Right atrium auricular region (tissue), 2 donors: ENCODE data around the gene ZNF275. TPM values are rescaled to one million over a fixed set of nuclear protein-coding genes. Genes with fewer than 3 reads are reported as not detected.

Experiments
- DNase-seq: peaks from one replicate; pipeline ENCODE4 v3.0.0-alpha.2; 2019; ENCODE audit warnings: low spot score
- H3K27ac ChIP-seq, 2 donors: fragments of 200-600 bp; sonication (generic); 1 replicate in 1 of 2; 2 replicates in 1 of 2; pipeline ENCODE4 v1.5.1; 2016 to 2019
- H3K27me3 ChIP-seq, 2 donors: fragments of 200-600 bp; sonication (generic); one replicate each; pipeline versions ENCODE4 v1.5.1 to v1.6.0; 2017 to 2019
- H3K36me3 ChIP-seq: fragments of 200-600 bp; sonication (generic); one replicate; pipeline ENCODE4 v1.5.1; 2016
- H3K4me1 ChIP-seq, 2 donors: fragments of 200-600 bp; sonication (generic); one replicate each; pipeline versions ENCODE4 v1.5.1 to v1.6.0; 2017 to 2019
- H3K4me3 ChIP-seq, 2 donors: fragments of 200-600 bp; sonication (generic); 1 replicate in 1 of 2; 2 replicates in 1 of 2; pipeline ENCODE4 v1.5.1; 2017 to 2019; ENCODE audit warnings: mild to moderate bottlenecking in 1 of 2, moderate library complexity in 1 of 2
- H3K9me3 ChIP-seq, 2 donors: fragments of 200-600 bp; sonication (generic); one replicate each; pipeline ENCODE4 v1.5.1; 2019
- total RNA-seq, 2 donors: library from RNA; depleted of rRNA; stranded (reverse); fragments of >200 nt; gene quantifications; one replicate each; pipeline ENCODE4 v1.1.0, GENCODE V29; 2016
- TF ChIP-seq, protein P1 (sequence below), 2 donors: fragments of 200-600 bp; sonication (generic); IDR thresholded peaks; one replicate each; pipeline ENCODE4 v1.5.1; 2019; ENCODE audit warnings: antibody characterized with exemption in 2 of 2

The ZNF275 gene
- total RNA-seq, 2 donors from 2014 or later, result 5.9 to 7.2 TPM

DNA sequence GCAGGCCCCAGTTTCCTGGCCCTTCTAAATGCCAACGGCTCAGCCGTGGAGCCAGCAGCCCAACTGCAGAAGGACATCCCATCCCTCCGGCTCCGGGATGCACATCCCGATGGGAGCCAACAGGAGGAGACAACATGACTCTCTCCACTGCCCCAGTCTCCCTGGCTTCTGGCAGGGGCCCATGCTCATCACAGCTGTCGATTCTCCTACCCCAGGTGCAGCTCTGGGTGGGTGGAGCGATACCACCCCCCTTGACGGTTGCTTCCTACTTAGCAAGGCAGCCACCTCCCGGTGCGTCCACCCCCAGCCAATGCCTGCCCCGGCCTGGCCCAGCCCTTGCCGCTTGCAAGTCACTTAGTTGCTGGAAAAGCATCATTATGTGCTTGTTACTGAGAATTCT is 19.5 kb downstream of the ZNF275 start:
- Histone ChIP-seq H3K4me3 (no peak overlapping the region), H3K9me3 (peaks cover 0 to 5% of the 10 kb centered on the region in 2 donors), H3K27ac (no peak overlapping the region), H3K36me3 (no peaks in the 10 kb centered on the region), H3K4me1 (no peaks in the 10 kb centered on the region), H3K27me3 (no peaks in the 10 kb centered on the region)
- TF ChIP-seq, protein P1, sequence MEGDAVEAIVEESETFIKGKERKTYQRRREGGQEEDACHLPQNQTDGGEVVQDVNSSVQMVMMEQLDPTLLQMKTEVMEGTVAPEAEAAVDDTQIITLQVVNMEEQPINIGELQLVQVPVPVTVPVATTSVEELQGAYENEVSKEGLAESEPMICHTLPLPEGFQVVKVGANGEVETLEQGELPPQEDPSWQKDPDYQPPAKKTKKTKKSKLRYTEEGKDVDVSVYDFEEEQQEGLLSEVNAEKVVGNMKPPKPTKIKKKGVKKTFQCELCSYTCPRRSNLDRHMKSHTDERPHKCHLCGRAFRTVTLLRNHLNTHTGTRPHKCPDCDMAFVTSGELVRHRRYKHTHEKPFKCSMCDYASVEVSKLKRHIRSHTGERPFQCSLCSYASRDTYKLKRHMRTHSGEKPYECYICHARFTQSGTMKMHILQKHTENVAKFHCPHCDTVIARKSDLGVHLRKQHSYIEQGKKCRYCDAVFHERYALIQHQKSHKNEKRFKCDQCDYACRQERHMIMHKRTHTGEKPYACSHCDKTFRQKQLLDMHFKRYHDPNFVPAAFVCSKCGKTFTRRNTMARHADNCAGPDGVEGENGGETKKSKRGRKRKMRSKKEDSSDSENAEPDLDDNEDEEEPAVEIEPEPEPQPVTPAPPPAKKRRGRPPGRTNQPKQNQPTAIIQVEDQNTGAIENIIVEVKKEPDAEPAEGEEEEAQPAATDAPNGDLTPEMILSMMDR (IDR thresholded peaks at IDR 0.05), result no peak
- no peak for DNase-seq

DNA sequence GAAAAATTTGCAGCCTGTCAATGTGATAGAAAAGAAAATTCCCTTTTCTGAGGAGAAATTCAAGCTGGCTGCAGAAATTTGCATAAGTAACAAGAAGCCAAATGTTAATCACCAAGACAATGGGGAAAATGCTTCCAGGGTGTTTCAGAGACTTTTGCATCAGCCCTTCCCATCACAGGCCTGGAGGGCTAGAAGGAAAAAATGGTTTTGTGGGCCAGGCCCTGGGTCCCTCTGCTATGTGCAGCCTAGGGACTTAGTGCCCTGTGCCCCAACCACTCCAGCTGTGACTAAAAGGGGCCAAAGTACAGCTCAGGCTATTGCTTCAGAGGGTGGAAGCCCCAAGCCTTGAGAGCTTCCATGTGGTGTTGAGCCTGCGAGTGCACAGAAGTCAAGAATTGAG is 23.9 kb downstream of the ZNF275 start:
- Histone ChIP-seq H3K36me3 (no peaks in the 10 kb centered on the region), H3K9me3 (peaks cover 0 to 7% of the 10 kb centered on the region in 2 donors), H3K4me1 (no peaks in the 10 kb centered on the region), H3K27ac (no peak overlapping the region), H3K4me3 (no peak overlapping the region), H3K27me3 (no peaks in the 10 kb centered on the region)
- TF ChIP-seq, protein P1 (IDR thresholded peaks at IDR 0.05), result no peak
- peak; percentile 2 for DNase-seq

DNA sequence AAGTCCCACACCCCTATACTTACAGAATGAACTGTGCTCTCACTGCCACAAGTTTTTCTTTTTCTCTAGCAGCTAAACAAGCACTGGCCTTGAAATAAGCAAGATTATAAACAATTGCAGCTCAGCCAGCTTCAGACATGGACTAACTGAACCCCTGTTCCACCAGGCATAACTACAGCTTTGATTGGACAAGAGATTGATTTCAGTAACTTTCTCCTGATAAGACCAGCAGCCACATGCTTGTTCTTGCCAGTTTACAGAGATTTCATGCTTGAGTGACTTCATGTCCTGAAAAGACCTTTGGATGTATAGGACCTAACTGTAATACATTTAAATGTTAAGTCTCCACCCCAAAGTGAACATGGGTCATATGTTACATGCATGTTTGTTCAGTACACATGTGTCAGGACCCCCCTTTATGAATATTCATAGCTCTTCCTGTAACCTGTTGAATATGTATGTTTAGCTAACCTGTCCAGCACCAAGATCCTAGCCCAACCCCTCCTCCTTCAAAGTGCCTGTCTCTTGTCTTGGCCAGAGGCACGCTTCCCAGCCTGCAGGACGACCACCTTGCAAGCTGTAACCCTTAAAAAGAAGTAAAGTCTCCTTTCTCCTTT is 27.9 kb downstream of the ZNF275 start:
- no peaks in the 10 kb centered on the region for H3K36me3 ChIP-seq
- H3K27me3 ChIP-seq, result no peaks in the 10 kb centered on the region
- no peak for DNase-seq
- no peaks in the 10 kb centered on the region for H3K4me1 ChIP-seq
- H3K4me3 ChIP-seq, result no peak overlapping the region
- no peak overlapping the region for H3K27ac ChIP-seq
- TF ChIP-seq, protein P1 (IDR thresholded peaks at IDR 0.05), result no peak
- H3K9me3 ChIP-seq, result peaks cover 0 to 7% of the 10 kb centered on the region in 2 donors

DNA sequence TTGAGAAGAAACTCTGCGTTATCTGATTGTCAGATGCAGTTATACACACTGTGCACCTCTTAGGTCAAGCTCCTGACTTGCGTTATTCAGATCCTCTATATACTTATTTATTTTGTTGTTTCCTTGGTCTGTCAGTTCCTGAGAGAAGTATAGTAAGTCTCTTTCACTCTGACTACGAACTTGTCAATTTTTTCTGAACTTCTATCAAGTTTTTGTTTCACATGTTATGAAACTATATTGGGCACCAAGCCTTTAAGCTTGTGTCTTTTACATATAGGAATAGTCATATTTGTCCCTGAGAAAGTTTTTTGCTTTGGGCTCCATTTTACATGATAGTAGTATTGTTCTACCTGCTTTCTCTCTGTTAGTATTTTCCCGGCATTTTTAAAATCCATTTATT is 31.7 kb downstream of the ZNF275 start:
- H3K36me3 ChIP-seq, result no peaks in the 10 kb centered on the region
- DNase-seq, result no peak
- no peaks in the 10 kb centered on the region for H3K27me3 ChIP-seq
- H3K27ac ChIP-seq, result no peak overlapping the region
- no peak overlapping the region for H3K4me3 ChIP-seq
- TF ChIP-seq, protein P1 (IDR thresholded peaks at IDR 0.05), result no peak
- no peaks in the 10 kb centered on the region for H3K9me3 ChIP-seq
- H3K4me1 ChIP-seq, result no peaks in the 10 kb centered on the region

DNA sequence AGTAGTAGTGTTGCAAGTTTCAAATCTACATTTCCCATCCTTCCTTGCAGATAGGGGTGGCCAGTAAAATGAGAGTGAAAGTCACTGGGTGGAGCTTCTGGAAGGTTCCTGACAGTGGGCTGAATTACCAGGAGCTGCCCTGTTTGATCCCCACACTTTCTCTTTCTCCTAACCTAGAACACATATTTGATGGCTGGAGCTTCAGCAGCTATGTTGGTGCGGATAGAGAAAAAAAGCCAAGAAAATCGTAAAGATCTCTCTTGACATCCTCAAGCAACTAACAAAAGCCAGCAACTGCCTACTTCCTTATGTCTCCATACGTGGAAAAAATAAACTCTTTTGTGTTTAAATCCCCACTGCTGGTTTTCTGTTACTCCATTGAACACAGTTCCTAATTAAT is 32.2 kb downstream of the ZNF275 start:
- TF ChIP-seq, protein P1 (IDR thresholded peaks at IDR 0.05), result no peak
- H3K27me3 ChIP-seq, result no peaks in the 10 kb centered on the region
- no peaks in the 10 kb centered on the region for H3K36me3 ChIP-seq
- no peak overlapping the region for H3K27ac ChIP-seq
- no peak for DNase-seq
- H3K9me3 ChIP-seq, result no peaks in the 10 kb centered on the region
- no peaks in the 10 kb centered on the region for H3K4me1 ChIP-seq
- no peak overlapping the region for H3K4me3 ChIP-seq
